Ascending aorta (tissue), 2 donors: Measurements from ENCODE around the gene CREG1. TPM values are rescaled to one million over a fixed set of nuclear protein-coding genes. Genes with fewer than 3 reads are reported as not detected.

Experiments
- DNase-seq, 2 donors: peaks; one replicate each; pipeline ENCODE4 v3.0.0-alpha.2; 2019; ENCODE audit warnings: low spot score in 2 of 2
- H3K27ac ChIP-seq, 2 donors: fragments of 200-600 bp; sonication (generic); one replicate each; pipeline ENCODE4 v1.5.1; 2016 to 2017; ENCODE audit warnings: mild to moderate bottlenecking in 1 of 2
- H3K27me3 ChIP-seq: fragments of 200-600 bp; sonication (generic); one replicate; pipeline ENCODE4 v1.5.1; 2017
- H3K36me3 ChIP-seq, 2 donors: fragments of 200-600 bp; sonication (generic); one replicate each; pipeline ENCODE4 v1.5.1; 2016
- H3K4me1 ChIP-seq, 2 donors: fragments of 200-600 bp; sonication (generic); one replicate each; pipeline ENCODE4 v1.5.1; 2016 to 2017; ENCODE audit warnings: mild to moderate bottlenecking in 1 of 2
- H3K4me3 ChIP-seq, 2 donors: fragments of 200-600 bp; sonication (generic); one replicate each; pipeline ENCODE4 v1.5.1; 2016 to 2017; ENCODE audit warnings: mild to moderate bottlenecking in 1 of 2
- H3K9me3 ChIP-seq, 2 donors: fragments of 200-600 bp; sonication (generic); one replicate each; pipeline ENCODE4 v1.5.1; 2016
- intact Hi-C: fragments of 100-400 bp; cut with DNase I; formaldehyde crosslinking; loops from one replicate; pipeline ENCODE4 v1.15.1; 2023
- total RNA-seq: library from RNA; depleted of rRNA; stranded (reverse); fragments of >200 nt; gene quantifications from one replicate; pipeline ENCODE4 v1.1.0, GENCODE V29; 2016
- TF ChIP-seq, protein P1 (sequence below), 3 experiments: fragments of 200-600 bp in 2 of 3; fragments of 450-650 bp in 1 of 3; sonication (generic) in 2 of 3; IDR thresholded peaks; one replicate each; pipeline ENCODE4 v1.5.1; 2016 to 2019; ENCODE audit warnings: antibody characterized with exemption in 3 of 3, mild to moderate bottlenecking in 1 of 3, moderate library complexity in 1 of 3

CREG1 gene
- total RNA-seq, 1 donor from 2014 or later, result 170 TPM

DNA sequence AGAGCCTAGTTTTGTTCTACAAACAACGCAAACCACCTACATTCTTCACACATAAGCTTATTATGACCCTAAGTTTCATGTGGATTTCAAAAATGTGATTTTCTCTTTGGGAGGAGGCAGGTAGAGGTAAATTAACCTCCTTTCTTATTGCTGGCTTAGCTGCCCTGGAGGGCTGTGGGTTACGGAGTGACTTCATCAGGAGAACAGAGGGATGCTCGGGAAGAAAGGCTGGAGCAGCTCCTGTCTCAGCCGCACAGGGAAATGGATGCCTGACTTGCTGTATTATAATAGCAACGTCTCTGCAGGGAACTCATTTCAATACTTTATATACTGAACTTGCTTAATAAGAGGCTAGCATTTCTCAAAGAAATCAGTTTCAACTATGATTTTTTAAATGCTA, 14.1 kb upstream of the CREG1 start:
- TF ChIP-seq, protein P1, sequence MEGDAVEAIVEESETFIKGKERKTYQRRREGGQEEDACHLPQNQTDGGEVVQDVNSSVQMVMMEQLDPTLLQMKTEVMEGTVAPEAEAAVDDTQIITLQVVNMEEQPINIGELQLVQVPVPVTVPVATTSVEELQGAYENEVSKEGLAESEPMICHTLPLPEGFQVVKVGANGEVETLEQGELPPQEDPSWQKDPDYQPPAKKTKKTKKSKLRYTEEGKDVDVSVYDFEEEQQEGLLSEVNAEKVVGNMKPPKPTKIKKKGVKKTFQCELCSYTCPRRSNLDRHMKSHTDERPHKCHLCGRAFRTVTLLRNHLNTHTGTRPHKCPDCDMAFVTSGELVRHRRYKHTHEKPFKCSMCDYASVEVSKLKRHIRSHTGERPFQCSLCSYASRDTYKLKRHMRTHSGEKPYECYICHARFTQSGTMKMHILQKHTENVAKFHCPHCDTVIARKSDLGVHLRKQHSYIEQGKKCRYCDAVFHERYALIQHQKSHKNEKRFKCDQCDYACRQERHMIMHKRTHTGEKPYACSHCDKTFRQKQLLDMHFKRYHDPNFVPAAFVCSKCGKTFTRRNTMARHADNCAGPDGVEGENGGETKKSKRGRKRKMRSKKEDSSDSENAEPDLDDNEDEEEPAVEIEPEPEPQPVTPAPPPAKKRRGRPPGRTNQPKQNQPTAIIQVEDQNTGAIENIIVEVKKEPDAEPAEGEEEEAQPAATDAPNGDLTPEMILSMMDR (IDR thresholded peaks at IDR 0.05), result no peak
- Histone ChIP-seq H3K4me1 (no peaks in the 10 kb centered on the region), H3K36me3 (no peaks in the 10 kb centered on the region), H3K27me3 (no peaks in the 10 kb centered on the region), H3K9me3 (no peaks in the 10 kb centered on the region), H3K4me3 (no peak overlapping the region), H3K27ac (no peak overlapping the region)
- intact Hi-C loops, result no loop called here
- no peak for DNase-seq

DNA sequence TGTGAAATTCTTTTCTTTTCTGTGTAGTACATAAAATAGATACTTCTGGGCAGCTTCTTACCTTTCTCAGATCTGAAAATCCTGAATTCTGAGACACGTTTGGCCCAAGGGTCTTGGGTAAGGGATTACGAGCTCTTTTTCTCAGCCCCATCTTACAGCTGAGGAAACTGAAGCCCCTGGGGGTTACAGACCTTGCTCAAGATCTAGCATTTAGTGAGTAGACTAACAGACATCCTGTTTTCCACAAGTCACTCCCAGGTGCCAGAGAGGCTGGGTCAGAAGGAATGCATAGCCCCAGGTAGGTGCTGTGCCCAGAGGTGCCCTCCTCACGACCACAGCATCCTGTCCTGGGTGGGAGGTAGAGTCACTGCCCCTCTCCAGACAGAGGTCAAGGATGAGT, 13.2 kb upstream of the CREG1 start:
- no peaks in the 10 kb centered on the region for H3K27me3 ChIP-seq
- no peaks in the 10 kb centered on the region for H3K36me3 ChIP-seq
- no peak overlapping the region for H3K4me3 ChIP-seq
- intact Hi-C loops, result no loop called here
- no peaks in the 10 kb centered on the region for H3K4me1 ChIP-seq
- no peak for DNase-seq
- H3K9me3 ChIP-seq, result no peaks in the 10 kb centered on the region
- H3K27ac ChIP-seq, result no peak overlapping the region
- TF ChIP-seq, protein P1 (IDR thresholded peaks at IDR 0.05), result no peak

DNA sequence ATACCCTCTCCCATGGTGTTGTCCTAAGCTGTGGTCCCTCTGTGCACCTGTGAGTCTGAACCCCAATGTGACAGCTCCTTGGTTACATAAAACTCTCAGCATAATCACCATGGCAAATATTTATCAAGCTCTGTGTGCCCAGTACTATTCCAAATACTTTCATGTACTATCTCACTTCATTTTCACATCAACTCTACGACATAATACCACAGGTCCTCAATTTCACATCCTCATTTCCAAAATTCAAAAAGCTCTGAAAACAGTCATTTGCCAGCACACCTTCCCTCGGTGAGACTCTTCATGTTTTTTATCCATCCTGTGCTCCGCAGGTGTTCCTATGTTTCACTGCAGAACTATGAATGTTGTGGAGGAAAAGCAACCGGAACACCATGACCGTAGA, 12.4 kb upstream of the CREG1 start:
- Histone ChIP-seq H3K9me3 (no peaks in the 10 kb centered on the region), H3K4me3 (no peak overlapping the region)
- intact Hi-C loops, result no loop called here

GRCh38 chr1:167564612-167565270, 11.2 kb upstream of the CREG1 start:
- no peak overlapping the region for H3K27ac ChIP-seq
- no peaks in the 10 kb centered on the region for H3K36me3 ChIP-seq
- no peak overlapping the region for H3K4me3 ChIP-seq
- no peaks in the 10 kb centered on the region for H3K27me3 ChIP-seq
- no peaks in the 10 kb centered on the region for H3K9me3 ChIP-seq
- H3K4me1 ChIP-seq, result no peaks in the 10 kb centered on the region
- no peak for DNase-seq
- intact Hi-C loops, result no loop called here
- TF ChIP-seq, protein P1 (IDR thresholded peaks at IDR 0.05), result no peak

More for the DNA sequence above, 12.4 kb upstream of the CREG1 start:
- TF ChIP-seq, protein P1 (IDR thresholded peaks at IDR 0.05), result no peak
- H3K27ac ChIP-seq, result no peak overlapping the region
- H3K4me1 ChIP-seq, result no peaks in the 10 kb centered on the region
- H3K36me3 ChIP-seq, result no peaks in the 10 kb centered on the region
- no peak for DNase-seq
- H3K27me3 ChIP-seq, result no peaks in the 10 kb centered on the region

GRCh38 chr1:167563579-167564246, 10.2 kb upstream of the CREG1 start:
- Histone ChIP-seq H3K36me3 (no peaks in the 10 kb centered on the region), H3K4me3 (no peak overlapping the region), H3K27me3 (no peaks in the 10 kb centered on the region), H3K27ac (no peak overlapping the region), H3K4me1 (no peaks in the 10 kb centered on the region), H3K9me3 (no peaks in the 10 kb centered on the region)
- DNase-seq, result no peak
- TF ChIP-seq, protein P1 (IDR thresholded peaks at IDR 0.05), result no peak
- intact Hi-C loops, result no loop called here
